NB4 (cell line): ENCODE results near the gene C5orf15.

ENCODE experiments used
- MYC ChIP-seq: IDR thresholded peaks from 2 replicates; pipeline ENCODE4 v1.6.1; 2011; ENCODE audit warnings: low read depth, low read length
- POLR2A ChIP-seq: IDR thresholded peaks from 2 replicates; pipeline ENCODE4 v1.6.1; 2011; ENCODE audit warnings: mild to moderate bottlenecking; ENCODE audit not compliant: insufficient read length; ENCODE audit errors: extremely low read depth
- TF ChIP-seq, protein P1 (sequence below): IDR thresholded peaks from one replicate; pipeline ENCODE4 v1.5.1; 2012; ENCODE audit warnings: low read depth, low read length
- TF ChIP-seq, protein P2 (sequence below): IDR thresholded peaks from 2 replicates; pipeline ENCODE4 v1.6.1; 2011; ENCODE audit warnings: low read depth, low read length

DNA sequence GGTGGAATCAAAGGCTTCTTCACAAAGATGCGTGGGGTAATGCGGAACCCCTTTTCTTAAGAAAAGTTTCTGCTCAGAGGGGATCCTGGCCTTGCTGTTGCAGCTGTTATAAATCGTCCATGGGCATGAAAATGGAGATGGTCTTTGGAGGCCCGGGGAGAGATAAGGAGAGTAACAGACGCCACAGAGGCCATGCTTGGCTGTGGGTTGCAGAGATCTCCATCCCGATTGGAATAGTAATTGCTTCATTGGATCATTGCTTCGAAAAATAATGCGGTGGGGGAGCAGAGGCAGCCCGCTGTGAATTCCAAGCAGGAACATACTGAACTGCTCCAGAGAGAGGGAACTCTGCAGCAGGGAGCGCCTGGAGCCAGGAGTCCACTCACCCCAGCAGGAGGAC is 55.5 kb downstream of the C5orf15 start:
- TF ChIP-seq POLR2A (no peak), MYC (no peak)
- TF ChIP-seq, protein P1, sequence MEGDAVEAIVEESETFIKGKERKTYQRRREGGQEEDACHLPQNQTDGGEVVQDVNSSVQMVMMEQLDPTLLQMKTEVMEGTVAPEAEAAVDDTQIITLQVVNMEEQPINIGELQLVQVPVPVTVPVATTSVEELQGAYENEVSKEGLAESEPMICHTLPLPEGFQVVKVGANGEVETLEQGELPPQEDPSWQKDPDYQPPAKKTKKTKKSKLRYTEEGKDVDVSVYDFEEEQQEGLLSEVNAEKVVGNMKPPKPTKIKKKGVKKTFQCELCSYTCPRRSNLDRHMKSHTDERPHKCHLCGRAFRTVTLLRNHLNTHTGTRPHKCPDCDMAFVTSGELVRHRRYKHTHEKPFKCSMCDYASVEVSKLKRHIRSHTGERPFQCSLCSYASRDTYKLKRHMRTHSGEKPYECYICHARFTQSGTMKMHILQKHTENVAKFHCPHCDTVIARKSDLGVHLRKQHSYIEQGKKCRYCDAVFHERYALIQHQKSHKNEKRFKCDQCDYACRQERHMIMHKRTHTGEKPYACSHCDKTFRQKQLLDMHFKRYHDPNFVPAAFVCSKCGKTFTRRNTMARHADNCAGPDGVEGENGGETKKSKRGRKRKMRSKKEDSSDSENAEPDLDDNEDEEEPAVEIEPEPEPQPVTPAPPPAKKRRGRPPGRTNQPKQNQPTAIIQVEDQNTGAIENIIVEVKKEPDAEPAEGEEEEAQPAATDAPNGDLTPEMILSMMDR, result no peak
- TF ChIP-seq, protein P2, sequence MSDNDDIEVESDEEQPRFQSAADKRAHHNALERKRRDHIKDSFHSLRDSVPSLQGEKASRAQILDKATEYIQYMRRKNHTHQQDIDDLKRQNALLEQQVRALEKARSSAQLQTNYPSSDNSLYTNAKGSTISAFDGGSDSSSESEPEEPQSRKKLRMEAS, result no peak
